ENCODE data around the gene CACNA2D3. TPM values are rescaled to one million over a fixed set of nuclear protein-coding genes. Genes with fewer than 3 reads are reported as not detected.

CACNA2D3 gene
- total RNA-seq, 1 donor from 2014 or later = 7.3 TPM

DNA sequence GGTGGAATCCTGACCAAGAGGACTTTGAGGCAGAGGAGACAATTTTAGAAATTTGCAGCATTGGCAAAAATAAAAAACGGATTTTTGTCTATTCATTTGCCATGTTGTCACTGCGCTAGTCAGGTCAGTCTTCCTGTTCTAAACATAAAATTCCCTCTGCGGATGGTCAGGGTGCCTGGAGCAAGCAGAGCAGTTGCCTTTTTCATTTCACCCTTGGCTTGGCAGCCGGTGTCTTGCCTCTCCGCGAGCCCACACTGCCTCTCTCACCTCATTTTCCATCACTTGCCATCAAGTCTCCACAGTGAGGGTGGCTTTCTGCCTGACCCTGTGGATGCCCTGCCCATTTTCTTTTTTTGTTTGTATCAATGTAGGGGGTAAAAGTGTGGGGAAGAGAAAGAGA lies 409.4 kb downstream of the CACNA2D3 start:
- no peaks in the 10 kb centered on the region for H3K4me1 ChIP-seq
- ATAC-seq (no peak), DNase-seq (no peak)
- TF ChIP-seq, protein P1, sequence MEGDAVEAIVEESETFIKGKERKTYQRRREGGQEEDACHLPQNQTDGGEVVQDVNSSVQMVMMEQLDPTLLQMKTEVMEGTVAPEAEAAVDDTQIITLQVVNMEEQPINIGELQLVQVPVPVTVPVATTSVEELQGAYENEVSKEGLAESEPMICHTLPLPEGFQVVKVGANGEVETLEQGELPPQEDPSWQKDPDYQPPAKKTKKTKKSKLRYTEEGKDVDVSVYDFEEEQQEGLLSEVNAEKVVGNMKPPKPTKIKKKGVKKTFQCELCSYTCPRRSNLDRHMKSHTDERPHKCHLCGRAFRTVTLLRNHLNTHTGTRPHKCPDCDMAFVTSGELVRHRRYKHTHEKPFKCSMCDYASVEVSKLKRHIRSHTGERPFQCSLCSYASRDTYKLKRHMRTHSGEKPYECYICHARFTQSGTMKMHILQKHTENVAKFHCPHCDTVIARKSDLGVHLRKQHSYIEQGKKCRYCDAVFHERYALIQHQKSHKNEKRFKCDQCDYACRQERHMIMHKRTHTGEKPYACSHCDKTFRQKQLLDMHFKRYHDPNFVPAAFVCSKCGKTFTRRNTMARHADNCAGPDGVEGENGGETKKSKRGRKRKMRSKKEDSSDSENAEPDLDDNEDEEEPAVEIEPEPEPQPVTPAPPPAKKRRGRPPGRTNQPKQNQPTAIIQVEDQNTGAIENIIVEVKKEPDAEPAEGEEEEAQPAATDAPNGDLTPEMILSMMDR (IDR thresholded peaks at IDR 0.05) = no peak
- H3K36me3 ChIP-seq = no peaks in the 10 kb centered on the region
- no peak overlapping the region for H3K27ac ChIP-seq
- intact Hi-C loops (cut with DNase I) = no loop called here
- H3K9me3 ChIP-seq = no peaks in the 10 kb centered on the region
- H3K27me3 ChIP-seq = no peaks in the 10 kb centered on the region
- H3K4me3 ChIP-seq = no peak overlapping the region

DNA sequence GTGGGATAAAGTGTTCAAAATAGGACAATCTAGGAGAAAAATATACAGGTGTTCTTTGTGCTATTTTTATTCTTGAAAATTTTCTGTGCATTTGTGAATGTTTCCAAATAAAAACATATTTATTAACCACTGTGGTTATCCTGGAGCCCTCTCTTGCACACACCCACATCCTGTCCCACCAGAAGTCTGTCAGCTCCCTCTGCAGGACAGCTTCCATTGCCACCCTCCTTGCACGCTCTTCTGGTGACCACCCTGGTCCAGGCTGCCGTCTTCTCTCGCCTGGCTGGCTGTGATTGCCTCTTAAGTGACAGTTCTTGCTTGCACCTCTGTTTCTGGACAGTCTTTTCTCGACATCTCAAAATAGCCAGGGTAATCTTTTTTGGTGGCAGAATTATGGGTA lies 411.5 kb downstream of the CACNA2D3 start:
- Histone ChIP-seq H3K36me3 (no peaks in the 10 kb centered on the region), H3K9me3 (no peaks in the 10 kb centered on the region), H3K27ac (no peak overlapping the region), H3K27me3 (no peaks in the 10 kb centered on the region), H3K4me3 (no peak overlapping the region), H3K4me1 (no peaks in the 10 kb centered on the region)
- TF ChIP-seq, protein P1 (IDR thresholded peaks at IDR 0.05) = no peak
- DNase-seq (no peak), ATAC-seq (no peak)
- intact Hi-C loops (cut with DNase I) = no loop called here

GRCh38 chr3:54535619-54536018 lies 413.3 kb downstream of the CACNA2D3 start:
- Histone ChIP-seq H3K9me3 (no peaks in the 10 kb centered on the region), H3K4me3 (no peak overlapping the region), H3K27me3 (no peaks in the 10 kb centered on the region), H3K4me1 (no peaks in the 10 kb centered on the region), H3K27ac (no peak overlapping the region), H3K36me3 (no peaks in the 10 kb centered on the region)
- intact Hi-C loops (cut with DNase I) = no loop called here
- no peak for DNase-seq
- no peak for ATAC-seq
- TF ChIP-seq, protein P1 (IDR thresholded peaks at IDR 0.05) = no peak

DNA sequence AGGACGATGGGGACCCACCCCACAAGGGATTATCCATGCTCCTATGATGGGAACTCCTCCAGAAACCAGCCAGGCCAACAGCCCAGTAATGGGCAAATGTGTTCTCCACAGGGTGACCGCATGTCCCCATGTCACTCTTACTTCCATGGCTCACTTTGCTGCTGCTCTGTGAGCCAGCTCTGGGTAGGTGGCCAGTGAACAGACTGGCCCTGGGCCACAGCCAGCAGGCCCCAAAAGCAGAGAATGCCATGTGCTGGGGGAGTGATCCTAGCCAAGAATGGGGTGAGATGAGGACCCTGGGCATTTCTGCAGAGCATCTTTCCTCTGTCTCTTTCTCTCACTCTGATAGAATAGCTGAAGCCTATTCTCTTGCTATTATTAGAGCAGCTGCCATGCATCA lies 414.1 kb downstream of the CACNA2D3 start:
- Histone ChIP-seq H3K4me3 (no peak overlapping the region), H3K9me3 (no peaks in the 10 kb centered on the region), H3K27me3 (no peaks in the 10 kb centered on the region), H3K27ac (no peak overlapping the region), H3K4me1 (no peaks in the 10 kb centered on the region), H3K36me3 (no peaks in the 10 kb centered on the region)
- DNase-seq (no peak), ATAC-seq (no peak)
- TF ChIP-seq, protein P1 (IDR thresholded peaks at IDR 0.05) = no peak
- intact Hi-C loops (cut with DNase I) = no loop called here

GRCh38 chr3:54537506-54537905 lies 415.2 kb downstream of the CACNA2D3 start:
- intact Hi-C loops (cut with DNase I) = no loop called here
- ATAC-seq = no peak
- Histone ChIP-seq H3K27ac (no peak overlapping the region), H3K4me1 (no peaks in the 10 kb centered on the region), H3K36me3 (no peaks in the 10 kb centered on the region), H3K27me3 (no peaks in the 10 kb centered on the region), H3K4me3 (no peak overlapping the region), H3K9me3 (no peaks in the 10 kb centered on the region)
- TF ChIP-seq, protein P1 (IDR thresholded peaks at IDR 0.05) = no peak
- no peak for DNase-seq

- Histone ChIP-seq H3K4me1 (no peaks in the 10 kb centered on the region), H3K9me3 (no peaks in the 10 kb centered on the region), H3K27me3 (no peaks in the 10 kb centered on the region), H3K36me3 (no peaks in the 10 kb centered on the region), H3K4me3 (no peak overlapping the region), H3K27ac (no peak overlapping the region)
- intact Hi-C loops (cut with DNase I) = no loop called here
- TF ChIP-seq, protein P1 (IDR thresholded peaks at IDR 0.05) = no peak
- no peak for ATAC-seq
- no peak for DNase-seq
Observed at GRCh38 chr3:54538346-54538745, 416.0 kb downstream of the CACNA2D3 start.

All from upper lobe of right lung (tissue), 1 donor.